Calu3 (cell line): ENCODE data around the gene FTO. TPM values are rescaled to one million over a fixed set of nuclear protein-coding genes. Genes with fewer than 3 reads are reported as not detected.

ENCODE experiments used
- BruUV-seq: library from RNA; stranded (reverse); fragments of 400-500 nt; replicated peaks from 2 replicates; lab custom pipeline; 2021; lab: Mats Ljungman, UMichigan
- CTCF ChIA-PET: fragments of 300-600 bp; sonication (Branson Sonifier 250); formaldehyde crosslinking; loops from one replicate; lab custom pipeline; 2022; ENCODE audit warnings: antibody characterized with exemption; lab: Charles Lee
- DNase-seq: peaks from one replicate; pipeline ENCODE4 v3.0.0; 2022
- H3K27ac Mint-ChIP-seq: one replicate; pipeline ENCODE4 v1.8.0; 2022; ENCODE audit warnings: mixed read lengths; ENCODE audit not compliant: unreplicated experiment
- H3K27me3 Mint-ChIP-seq: one replicate; pipeline ENCODE4 v1.8.0; 2022; ENCODE audit warnings: mixed read lengths; ENCODE audit not compliant: unreplicated experiment
- H3K36me3 Mint-ChIP-seq: one replicate; pipeline ENCODE4 v1.8.0; 2022; ENCODE audit warnings: mild to moderate bottlenecking, moderate library complexity, mixed read lengths; ENCODE audit not compliant: insufficient read depth, unreplicated experiment
- H3K4me1 Mint-ChIP-seq: one replicate; pipeline ENCODE4 v1.8.0; 2022; ENCODE audit warnings: mild to moderate bottlenecking, low read depth, mixed read lengths; ENCODE audit not compliant: unreplicated experiment
- H3K4me3 Mint-ChIP-seq: one replicate; pipeline ENCODE4 v1.8.0; 2022; ENCODE audit warnings: mild to moderate bottlenecking, low read depth, moderate library complexity, mixed read lengths; ENCODE audit not compliant: unreplicated experiment
- H3K9me3 Mint-ChIP-seq: one replicate; pipeline ENCODE4 v1.8.0; 2022; ENCODE audit warnings: low read depth, mixed read lengths; ENCODE audit not compliant: unreplicated experiment
- intact Hi-C: fragments of 100-400 bp; cut with micrococcal nuclease; formaldehyde crosslinking; loops from one replicate; pipeline ENCODE4 v1.10.0; 2022; ENCODE audit not compliant: unreplicated experiment
- total RNA-seq: library from RNA; stranded (reverse); gene quantifications from 2 replicates; pipeline ENCODE4 v1.2.3, GENCODE V29; 2022
- TF ChIP-seq, protein P1 (sequence below): fragments of 200-600 bp; IDR thresholded peaks from one replicate; pipeline ENCODE4 v1.8.0; 2022; ENCODE audit warnings: antibody characterized with exemption; ENCODE audit not compliant: unreplicated experiment

Gene FTO
- total RNA-seq, 1 experiment from 2014 or later = 68.9 TPM

DNA sequence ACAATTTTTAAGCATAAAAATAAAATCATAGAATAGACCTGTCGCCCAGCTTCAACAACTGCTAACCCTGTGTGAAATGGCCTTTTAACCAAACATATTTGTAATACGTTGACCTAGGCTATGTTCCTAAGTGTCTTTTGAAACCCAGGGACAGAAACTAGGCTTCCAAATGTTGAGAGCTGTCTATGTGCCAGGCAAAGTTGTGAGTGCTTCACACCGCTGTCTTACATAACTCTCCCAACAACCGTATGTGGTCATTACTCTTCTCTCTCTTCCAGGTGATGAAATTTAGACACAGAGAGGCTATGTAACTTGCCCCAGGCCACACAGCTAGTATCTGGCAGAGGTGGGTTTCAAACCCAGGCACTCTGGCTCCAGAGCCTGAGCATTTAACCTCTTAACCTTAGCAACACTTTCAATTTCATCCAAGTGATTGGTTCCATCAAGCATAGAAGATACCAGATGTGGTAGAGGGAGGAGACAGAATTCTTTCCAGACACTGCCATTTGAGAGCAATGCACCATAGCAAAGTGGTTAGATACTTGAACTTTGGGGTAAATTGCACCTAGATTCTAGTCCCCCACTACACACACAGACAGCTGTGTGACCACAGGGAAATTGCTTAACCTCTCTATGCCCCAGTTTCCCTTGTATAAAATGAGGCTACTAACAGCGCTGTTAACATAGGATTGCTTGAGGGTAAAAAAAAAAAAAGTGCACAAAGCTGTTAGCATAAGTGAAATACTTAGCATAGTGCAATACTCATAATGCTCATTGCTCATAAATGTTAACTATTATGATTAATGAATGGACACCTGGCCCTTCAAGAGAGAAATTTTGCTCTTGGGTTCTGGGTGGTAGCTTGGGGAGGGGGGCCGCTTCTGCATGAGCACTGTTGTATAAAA is 422.0 kb downstream of the FTO start:
- BruUV-seq = no TSS peak
- CTCF ChIA-PET = no interaction called here
- H3K4me1 Mint-ChIP-seq = no peaks in the 10 kb centered on the region
- no peak for DNase-seq
- no peak overlapping the region for H3K27ac Mint-ChIP-seq
- intact Hi-C loops = no loop called here
- H3K4me3 Mint-ChIP-seq = no peak overlapping the region
- TF ChIP-seq, protein P1, sequence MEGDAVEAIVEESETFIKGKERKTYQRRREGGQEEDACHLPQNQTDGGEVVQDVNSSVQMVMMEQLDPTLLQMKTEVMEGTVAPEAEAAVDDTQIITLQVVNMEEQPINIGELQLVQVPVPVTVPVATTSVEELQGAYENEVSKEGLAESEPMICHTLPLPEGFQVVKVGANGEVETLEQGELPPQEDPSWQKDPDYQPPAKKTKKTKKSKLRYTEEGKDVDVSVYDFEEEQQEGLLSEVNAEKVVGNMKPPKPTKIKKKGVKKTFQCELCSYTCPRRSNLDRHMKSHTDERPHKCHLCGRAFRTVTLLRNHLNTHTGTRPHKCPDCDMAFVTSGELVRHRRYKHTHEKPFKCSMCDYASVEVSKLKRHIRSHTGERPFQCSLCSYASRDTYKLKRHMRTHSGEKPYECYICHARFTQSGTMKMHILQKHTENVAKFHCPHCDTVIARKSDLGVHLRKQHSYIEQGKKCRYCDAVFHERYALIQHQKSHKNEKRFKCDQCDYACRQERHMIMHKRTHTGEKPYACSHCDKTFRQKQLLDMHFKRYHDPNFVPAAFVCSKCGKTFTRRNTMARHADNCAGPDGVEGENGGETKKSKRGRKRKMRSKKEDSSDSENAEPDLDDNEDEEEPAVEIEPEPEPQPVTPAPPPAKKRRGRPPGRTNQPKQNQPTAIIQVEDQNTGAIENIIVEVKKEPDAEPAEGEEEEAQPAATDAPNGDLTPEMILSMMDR = no peak
- H3K9me3 Mint-ChIP-seq = no peaks in the 10 kb centered on the region
- H3K36me3 Mint-ChIP-seq = no peaks in the 10 kb centered on the region
- H3K27me3 Mint-ChIP-seq = peaks cover 29% of the 10 kb centered on the region

DNA sequence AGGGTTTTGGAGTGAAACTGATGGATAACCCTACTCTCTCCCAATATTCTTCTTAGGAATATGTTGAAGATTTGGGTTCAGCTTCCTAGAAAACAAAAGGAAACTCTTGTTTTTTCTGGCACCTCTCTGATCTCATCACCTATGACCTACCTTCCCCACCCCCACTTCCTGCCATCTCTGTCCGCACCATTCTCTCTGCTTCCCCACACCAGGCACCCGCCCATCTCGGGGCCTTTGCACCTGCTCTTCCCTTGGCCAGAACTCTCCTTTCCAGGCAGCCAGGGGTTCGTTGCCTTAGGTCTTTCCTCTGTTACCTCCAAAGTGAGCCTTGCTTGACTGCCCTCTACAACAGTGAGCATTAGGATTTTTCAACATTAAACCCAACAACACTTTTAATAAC is 423.0 kb downstream of the FTO start:
- Mint-ChIP-seq H3K9me3 (no peaks in the 10 kb centered on the region), H3K4me3 (no peak overlapping the region), H3K36me3 (no peaks in the 10 kb centered on the region), H3K27ac (no peak overlapping the region), H3K4me1 (no peaks in the 10 kb centered on the region), H3K27me3 (peaks cover 38% of the 10 kb centered on the region)
- DNase-seq = no peak
- BruUV-seq = no TSS peak
- CTCF ChIA-PET = no interaction called here
- TF ChIP-seq, protein P1 = no peak
- intact Hi-C loops = no loop called here

GRCh38 chr16:54128629-54129234 is 424.8 kb downstream of the FTO start:
- DNase-seq = no peak
- H3K4me1 Mint-ChIP-seq = no peaks in the 10 kb centered on the region
- peaks cover 56% of the 10 kb centered on the region for H3K27me3 Mint-ChIP-seq
- H3K36me3 Mint-ChIP-seq = no peaks in the 10 kb centered on the region
- BruUV-seq = no TSS peak
- TF ChIP-seq, protein P1 = no peak
- CTCF ChIA-PET = interaction anchor here (0.8 kb wide), 1 partner anchor 17 kb away, joined by 3 read pairs; no protein-coding TSS in a partner anchor
- H3K4me3 Mint-ChIP-seq = no peak overlapping the region
- H3K27ac Mint-ChIP-seq = no peak overlapping the region
- intact Hi-C loops = no loop called here
- H3K9me3 Mint-ChIP-seq = no peaks in the 10 kb centered on the region

GRCh38 chr16:54129810-54130209 is 425.9 kb downstream of the FTO start:
- H3K9me3 Mint-ChIP-seq = no peaks in the 10 kb centered on the region
- no peak overlapping the region for H3K4me3 Mint-ChIP-seq
- H3K36me3 Mint-ChIP-seq = no peaks in the 10 kb centered on the region
- H3K4me1 Mint-ChIP-seq = no peaks in the 10 kb centered on the region
- TF ChIP-seq, protein P1 = no peak
- no peak for DNase-seq
- CTCF ChIA-PET = interaction anchor here (0.6 kb wide), 1 partner anchor 18 kb away, joined by 3 read pairs; no protein-coding TSS in a partner anchor
- intact Hi-C loops = no loop called here
- no peak overlapping the region for H3K27ac Mint-ChIP-seq
- no TSS peak for BruUV-seq
- peaks cover 67% of the 10 kb centered on the region for H3K27me3 Mint-ChIP-seq
